Epithelial cell of proximal tubule (primary cell): ENCODE data around the gene DNTTIP2. TPM values are rescaled to one million over a fixed set of nuclear protein-coding genes. Genes with fewer than 3 reads are reported as not detected.
"Not testable (repeated sequence)": the region's sequence is repeated elsewhere in the genome, so short reads cannot be mapped to it uniquely, and the experiment has no call there.

Source experiments
- DNase-seq: peaks from one replicate; pipeline ENCODE4 v3.0.0-alpha.2; 2011; ENCODE audit warnings: low read depth
- H3K4me3 ChIP-seq: 2 replicates; pipeline ENCODE4 v1.5.1; 2011; ENCODE audit warnings: low read depth, mild to moderate bottlenecking, low read length
- total RNA-seq: library from RNA; depleted of rRNA; stranded (reverse); fragments of >200 nt; gene quantifications from 2 replicates; pipeline ENCODE4 v1.2.3, GENCODE V29; 2015
- TF ChIP-seq, protein P1 (sequence below): conservative IDR thresholded peaks from 2 replicates; pipeline ENCODE4 v1.5.1; 2012; ENCODE audit warnings: low read depth, mild to moderate bottlenecking, low read length

The DNTTIP2 gene
- total RNA-seq, 1 donor from 2014 or later = 41.6 TPM

DNA sequence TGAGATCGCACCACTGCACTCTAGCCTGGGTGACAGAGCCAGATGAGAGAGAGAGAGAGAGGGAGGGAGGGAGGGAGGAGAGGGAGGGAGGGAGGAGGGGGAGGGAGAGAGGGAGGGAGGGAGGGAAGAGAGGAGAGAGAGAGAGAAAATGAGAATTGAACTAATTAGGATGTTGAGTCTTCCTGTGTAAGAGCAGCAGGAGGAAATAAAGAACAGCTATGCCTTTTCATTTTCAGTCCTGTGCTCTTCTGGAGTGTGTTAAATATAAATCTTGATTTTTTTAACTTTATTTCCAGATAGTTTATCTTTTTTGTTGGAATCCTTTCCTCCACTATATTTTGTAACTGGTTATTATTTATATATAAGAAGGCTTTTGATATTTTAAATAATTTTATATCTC lies 27.1 kb downstream of the DNTTIP2 start:
- TF ChIP-seq, protein P1, sequence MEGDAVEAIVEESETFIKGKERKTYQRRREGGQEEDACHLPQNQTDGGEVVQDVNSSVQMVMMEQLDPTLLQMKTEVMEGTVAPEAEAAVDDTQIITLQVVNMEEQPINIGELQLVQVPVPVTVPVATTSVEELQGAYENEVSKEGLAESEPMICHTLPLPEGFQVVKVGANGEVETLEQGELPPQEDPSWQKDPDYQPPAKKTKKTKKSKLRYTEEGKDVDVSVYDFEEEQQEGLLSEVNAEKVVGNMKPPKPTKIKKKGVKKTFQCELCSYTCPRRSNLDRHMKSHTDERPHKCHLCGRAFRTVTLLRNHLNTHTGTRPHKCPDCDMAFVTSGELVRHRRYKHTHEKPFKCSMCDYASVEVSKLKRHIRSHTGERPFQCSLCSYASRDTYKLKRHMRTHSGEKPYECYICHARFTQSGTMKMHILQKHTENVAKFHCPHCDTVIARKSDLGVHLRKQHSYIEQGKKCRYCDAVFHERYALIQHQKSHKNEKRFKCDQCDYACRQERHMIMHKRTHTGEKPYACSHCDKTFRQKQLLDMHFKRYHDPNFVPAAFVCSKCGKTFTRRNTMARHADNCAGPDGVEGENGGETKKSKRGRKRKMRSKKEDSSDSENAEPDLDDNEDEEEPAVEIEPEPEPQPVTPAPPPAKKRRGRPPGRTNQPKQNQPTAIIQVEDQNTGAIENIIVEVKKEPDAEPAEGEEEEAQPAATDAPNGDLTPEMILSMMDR = no peak
- no peak overlapping the region for H3K4me3 ChIP-seq
- DNase-seq = no peak

DNA sequence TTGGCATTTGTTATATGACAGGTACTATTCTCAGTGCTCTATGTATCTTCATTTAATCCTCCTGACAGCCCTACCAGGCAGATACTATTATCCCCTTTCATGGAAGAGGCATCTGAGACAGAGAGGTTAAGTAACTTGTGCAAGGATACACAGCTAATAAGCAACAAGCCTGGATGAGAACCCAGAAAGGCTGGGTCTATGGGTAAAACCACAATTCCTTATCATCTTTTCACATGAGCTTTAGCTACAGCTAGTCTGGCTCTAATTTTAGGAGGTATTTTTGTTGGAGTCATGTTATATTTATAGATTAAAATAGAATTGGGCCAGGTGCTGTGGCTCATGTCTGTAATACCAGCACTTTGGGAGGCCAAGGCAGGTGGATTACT lies 27.7 kb downstream of the DNTTIP2 start:
- TF ChIP-seq, protein P1 = no peak
- no peak overlapping the region for H3K4me3 ChIP-seq
- no peak for DNase-seq

DNA sequence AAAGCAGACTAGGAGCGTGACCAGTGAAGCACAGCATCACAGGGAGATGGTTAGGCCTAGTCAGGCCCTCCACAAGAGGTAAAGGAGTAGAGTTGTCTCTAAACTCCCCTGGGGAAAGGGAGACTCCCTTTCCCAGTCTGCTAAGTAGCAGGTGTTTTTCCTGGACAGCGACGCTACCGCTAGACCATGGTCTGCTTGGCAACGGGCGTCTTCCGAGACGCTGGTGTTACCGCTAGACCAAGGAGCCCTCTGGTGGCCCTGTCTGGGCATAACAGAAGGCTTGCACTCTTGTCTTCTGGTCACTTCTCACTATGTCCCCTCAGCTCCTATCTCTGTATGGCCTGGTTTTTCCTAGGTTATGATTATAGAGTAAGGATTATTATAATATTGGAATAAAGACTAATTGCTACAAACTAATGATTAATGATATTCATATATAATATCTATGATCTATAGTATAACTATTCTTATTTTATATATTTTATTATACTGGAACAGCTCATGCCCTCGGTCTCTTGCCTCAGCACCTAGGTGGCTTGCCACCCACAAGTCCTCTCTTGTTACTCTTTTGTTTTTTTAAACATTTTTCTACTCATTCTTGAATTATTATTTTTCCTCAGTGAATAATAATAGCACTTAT lies 28.2 kb downstream of the DNTTIP2 start:
- TF ChIP-seq, protein P1 = peak; percentile 58
- DNase-seq, H3K4me3 ChIP-seq: not testable (repeated sequence)

DNA sequence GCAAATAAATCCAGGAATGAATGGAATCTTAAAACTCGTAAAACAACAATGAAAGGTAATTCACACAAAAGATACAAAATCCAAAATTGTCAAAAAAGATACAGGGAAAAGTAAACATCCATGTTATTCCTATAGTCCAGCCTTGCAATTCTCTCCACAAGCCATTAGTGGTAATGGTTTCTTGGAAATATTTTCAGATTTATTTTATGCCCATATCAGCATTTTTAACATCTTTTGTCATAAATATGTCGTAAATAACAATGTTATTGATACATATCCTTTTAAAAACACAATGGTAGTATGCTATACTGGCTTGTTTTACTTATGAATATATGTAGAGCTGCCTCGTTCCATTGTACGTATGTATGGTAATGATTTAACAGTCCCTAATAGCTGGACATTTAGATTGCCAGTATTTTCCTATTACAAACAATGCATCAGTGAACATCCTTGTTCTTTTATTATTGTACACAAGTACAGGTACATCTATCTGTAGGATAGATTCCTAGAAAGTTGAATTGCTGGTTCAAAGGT lies 30.6 kb downstream of the DNTTIP2 start:
- peak overlapping the region; percentile 68 for H3K4me3 ChIP-seq
- no peak for DNase-seq
- TF ChIP-seq, protein P1 = no peak

DNA sequence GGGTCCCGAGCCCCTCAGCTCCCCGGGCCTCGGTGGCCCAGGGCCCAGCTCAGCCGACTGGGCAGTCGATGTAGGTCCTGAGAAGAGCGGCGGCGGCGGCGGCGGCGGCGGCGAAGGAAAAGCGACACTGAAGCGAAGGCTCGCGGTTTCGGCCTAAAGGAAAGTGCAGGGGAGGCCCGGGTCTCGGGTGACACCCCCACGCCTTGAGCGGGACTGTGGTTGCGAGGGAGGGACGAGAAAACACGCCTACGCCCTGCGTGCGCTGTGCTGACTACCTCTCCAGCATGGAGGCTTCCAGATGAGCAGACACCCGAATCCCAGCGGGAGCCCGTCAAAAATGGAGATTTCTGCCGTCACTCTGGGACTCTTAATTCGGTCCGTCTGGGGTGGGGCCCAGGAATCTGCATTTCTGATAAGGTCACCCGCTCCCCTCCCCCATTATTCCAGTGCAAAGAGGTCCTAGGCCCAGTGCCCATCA lies 31.2 kb downstream of the DNTTIP2 start:
- DNase-seq = no peak
- TF ChIP-seq, protein P1 = no peak

DNA sequence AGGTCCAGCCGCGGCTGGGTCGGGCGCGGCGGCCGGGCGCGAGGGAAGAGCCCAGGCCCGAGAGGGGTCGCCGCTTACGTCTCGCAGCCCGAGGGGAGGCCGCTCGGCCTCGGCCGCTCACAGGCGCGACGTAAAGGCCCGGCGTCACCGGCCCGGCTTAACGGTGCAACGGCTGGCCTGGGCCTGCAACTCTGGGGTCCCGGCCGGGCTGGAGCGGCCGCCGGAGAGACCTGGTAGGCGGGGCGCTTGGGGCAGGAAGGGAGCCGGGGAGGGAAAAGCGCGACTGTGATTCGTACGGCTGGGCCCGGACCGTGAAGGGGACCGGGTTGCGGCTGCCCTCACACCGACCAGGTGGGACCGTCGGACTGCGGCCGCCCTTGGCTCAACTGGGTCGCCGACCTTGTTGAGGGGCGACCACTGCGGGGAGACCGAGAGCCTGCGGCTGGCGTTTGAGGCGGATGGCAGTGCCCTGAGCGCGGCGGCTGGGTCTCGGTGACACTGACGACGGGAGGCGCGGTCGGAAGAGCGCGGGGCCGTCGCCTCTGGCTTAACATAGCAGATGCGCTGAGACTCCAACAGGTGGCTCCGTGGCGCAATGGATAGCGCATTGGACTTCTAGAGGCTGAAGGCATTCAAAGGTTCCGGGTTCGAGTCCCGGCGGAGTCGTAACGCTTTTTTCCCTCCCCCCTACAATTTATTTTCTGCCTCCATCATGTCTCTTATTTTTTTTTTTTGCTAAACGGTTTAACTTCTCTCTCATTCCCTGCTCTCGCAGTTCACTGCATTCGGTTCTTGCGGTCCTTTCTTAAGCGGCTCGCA lies 31.8 kb downstream of the DNTTIP2 start:
- no peak for DNase-seq
- TF ChIP-seq, protein P1 = no peak
- peak overlapping the region; percentile 68 for H3K4me3 ChIP-seq

More for the DNA sequence above, 31.2 kb downstream of the DNTTIP2 start:
- peak overlapping the region; percentile 68 for H3K4me3 ChIP-seq
